Keratinocyte (primary cell): ENCODE results near the gene SOHLH2.

Experiments used
- EZH2 ChIP-seq: IDR thresholded peaks from one replicate; pipeline ENCODE4 v1.6.1; 2012; ENCODE audit warnings: inconsistent platforms, mild to moderate bottlenecking, low read length, moderate library complexity
- TF ChIP-seq, protein P1 (sequence below), 3 experiments: IDR thresholded peaks in 1 of 3; conservative IDR thresholded peaks in 1 of 3; optimal IDR thresholded peaks in 1 of 3; 2 replicates in 2 of 3; 3 replicates in 1 of 3; pipeline versions ENCODE3 to v1.5.1; 2011; ENCODE audit warnings: low read length in 3 of 3, mild to moderate bottlenecking in 3 of 3, moderate library complexity in 2 of 3, control low read depth in 1 of 3, inconsistent platforms in 1 of 3; ENCODE audit not compliant: insufficient read depth in 2 of 3; ENCODE audit errors: extremely low read depth in 1 of 3

DNA sequence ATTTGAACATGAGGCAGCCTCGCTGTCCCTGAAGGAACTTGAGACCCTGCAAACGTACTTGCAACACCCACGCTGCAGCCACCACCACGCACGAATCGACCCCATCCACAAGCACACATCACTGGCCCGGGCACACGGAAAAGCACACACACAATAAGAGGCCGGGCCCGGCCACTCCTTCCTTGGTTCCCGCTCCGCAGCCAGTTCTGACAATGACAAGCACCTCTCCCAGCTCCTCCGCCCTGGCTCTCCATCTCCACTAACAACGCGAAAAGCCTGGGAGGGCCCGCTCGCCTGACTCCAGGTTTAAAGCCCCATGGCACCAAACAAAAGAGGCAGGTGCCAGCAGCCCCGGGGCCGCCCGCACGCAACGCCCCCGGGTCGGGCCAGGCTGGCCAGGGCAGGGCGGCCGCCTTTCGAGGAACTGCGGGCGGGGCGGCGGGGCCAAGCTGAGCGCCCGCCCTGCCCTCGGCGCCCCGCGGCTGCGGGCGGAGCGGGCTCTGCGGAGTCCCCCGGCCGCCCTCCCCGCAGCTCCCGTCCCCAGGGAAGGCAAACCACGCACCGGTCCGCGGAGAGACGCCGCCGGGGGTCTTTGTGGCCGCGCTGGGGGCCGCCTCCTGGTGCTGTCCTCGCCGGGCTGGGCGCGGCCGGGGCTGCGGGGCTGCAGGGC lies 83.7 kb downstream of the SOHLH2 start:
- TF ChIP-seq, protein P1, sequence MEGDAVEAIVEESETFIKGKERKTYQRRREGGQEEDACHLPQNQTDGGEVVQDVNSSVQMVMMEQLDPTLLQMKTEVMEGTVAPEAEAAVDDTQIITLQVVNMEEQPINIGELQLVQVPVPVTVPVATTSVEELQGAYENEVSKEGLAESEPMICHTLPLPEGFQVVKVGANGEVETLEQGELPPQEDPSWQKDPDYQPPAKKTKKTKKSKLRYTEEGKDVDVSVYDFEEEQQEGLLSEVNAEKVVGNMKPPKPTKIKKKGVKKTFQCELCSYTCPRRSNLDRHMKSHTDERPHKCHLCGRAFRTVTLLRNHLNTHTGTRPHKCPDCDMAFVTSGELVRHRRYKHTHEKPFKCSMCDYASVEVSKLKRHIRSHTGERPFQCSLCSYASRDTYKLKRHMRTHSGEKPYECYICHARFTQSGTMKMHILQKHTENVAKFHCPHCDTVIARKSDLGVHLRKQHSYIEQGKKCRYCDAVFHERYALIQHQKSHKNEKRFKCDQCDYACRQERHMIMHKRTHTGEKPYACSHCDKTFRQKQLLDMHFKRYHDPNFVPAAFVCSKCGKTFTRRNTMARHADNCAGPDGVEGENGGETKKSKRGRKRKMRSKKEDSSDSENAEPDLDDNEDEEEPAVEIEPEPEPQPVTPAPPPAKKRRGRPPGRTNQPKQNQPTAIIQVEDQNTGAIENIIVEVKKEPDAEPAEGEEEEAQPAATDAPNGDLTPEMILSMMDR (optimal IDR thresholded peaks at IDR 0.05 in 1 of 3, IDR thresholded peaks at IDR 0.05 in 1 of 3, conservative IDR thresholded peaks at IDR 0.05 in 1 of 3; ENCODE audit: extremely low read depth in 1 of 3, insufficient read depth in 2 of 3, low read length in 3 of 3) = no peak
- peak; percentile 89 for TF ChIP-seq EZH2
